ENCODE data around the gene CWF19L2. TPM values are rescaled to one million over a fixed set of nuclear protein-coding genes. Genes with fewer than 3 reads are reported as not detected.

CWF19L2 gene
- total RNA-seq, 1 experiment from 2014 or later = 18.4 TPM

DNA sequence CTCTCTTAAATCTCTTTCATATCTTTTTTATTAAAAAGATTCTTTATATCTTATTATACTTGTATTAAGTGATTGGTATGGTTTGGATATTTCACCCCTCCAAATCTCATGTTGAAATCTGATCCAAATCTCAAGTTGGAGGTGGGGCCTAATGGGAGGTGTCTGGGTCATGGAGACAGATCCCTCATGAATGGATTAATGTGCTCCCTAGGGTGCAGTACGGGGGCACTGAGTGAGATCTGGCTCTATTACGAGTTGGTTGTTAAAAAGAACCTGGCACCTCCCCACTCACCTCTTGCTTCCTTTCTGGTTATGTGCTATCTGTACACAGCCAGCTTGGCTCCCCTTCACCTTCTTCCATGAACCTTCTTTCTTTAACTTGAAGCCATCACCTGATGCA, 149.6 kb downstream of the CWF19L2 start:
- TF ChIP-seq, protein P1, sequence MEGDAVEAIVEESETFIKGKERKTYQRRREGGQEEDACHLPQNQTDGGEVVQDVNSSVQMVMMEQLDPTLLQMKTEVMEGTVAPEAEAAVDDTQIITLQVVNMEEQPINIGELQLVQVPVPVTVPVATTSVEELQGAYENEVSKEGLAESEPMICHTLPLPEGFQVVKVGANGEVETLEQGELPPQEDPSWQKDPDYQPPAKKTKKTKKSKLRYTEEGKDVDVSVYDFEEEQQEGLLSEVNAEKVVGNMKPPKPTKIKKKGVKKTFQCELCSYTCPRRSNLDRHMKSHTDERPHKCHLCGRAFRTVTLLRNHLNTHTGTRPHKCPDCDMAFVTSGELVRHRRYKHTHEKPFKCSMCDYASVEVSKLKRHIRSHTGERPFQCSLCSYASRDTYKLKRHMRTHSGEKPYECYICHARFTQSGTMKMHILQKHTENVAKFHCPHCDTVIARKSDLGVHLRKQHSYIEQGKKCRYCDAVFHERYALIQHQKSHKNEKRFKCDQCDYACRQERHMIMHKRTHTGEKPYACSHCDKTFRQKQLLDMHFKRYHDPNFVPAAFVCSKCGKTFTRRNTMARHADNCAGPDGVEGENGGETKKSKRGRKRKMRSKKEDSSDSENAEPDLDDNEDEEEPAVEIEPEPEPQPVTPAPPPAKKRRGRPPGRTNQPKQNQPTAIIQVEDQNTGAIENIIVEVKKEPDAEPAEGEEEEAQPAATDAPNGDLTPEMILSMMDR (conservative IDR thresholded peaks at IDR 0.05) = no peak
- WGBS (ENCODE audit: extremely low coverage, insufficient read length, low lambda C conversion rate) = no CpG with 5 or more reads among the region's 2 CpGs
- H4K20me1 ChIP-seq (ENCODE audit: control insufficient read depth, insufficient read depth, insufficient read length) = no peaks in the 10 kb centered on the region
- H2AFZ ChIP-seq (ENCODE audit: low read length) = no peak overlapping the region
- H3K79me2 ChIP-seq (ENCODE audit: insufficient read depth, low read length) = no peaks in the 10 kb centered on the region
- DNase-seq = no peak
- H4K8ac ChIP-seq (replicated peaks; ENCODE audit: insufficient read length, low read depth, low read length) = no peak overlapping the region
- no peak overlapping the region for H3K4me2 ChIP-seq (ENCODE audit: insufficient read depth, insufficient read length, low read length)
- H2BK15ac ChIP-seq (ENCODE audit: low read depth, low read length) = no peak overlapping the region
- H3K18ac ChIP-seq (ENCODE audit: insufficient read length, low read depth, low read length) = no peak overlapping the region
- no peaks in the 10 kb centered on the region for H3K9me3 ChIP-seq (ENCODE audit: control insufficient read depth, low read depth, low read length)
- H3T11ph ChIP-seq (ENCODE audit: low read length) = no peak overlapping the region
- H3K4me1 ChIP-seq (ENCODE audit: insufficient read depth, low read length) = no peaks in the 10 kb centered on the region
- H3K27ac ChIP-seq (ENCODE audit: insufficient read length, low read depth, low read length) = no peak overlapping the region
- H3K23ac ChIP-seq (ENCODE audit: insufficient read length, low read depth, low read length) = no peak overlapping the region
- H4K5ac ChIP-seq (ENCODE audit: insufficient read length, low read depth, low read length) = no peak overlapping the region
- no peak overlapping the region for H2BK120ac ChIP-seq (ENCODE audit: low read depth, low read length, poor library complexity, severe bottlenecking)
- no peak overlapping the region for H4K91ac ChIP-seq (ENCODE audit: insufficient read length, low read depth, low read length)
- no peak overlapping the region for H2BK12ac ChIP-seq (ENCODE audit: insufficient read length, low read depth, low read length)
- H3K79me1 ChIP-seq (ENCODE audit: insufficient read depth, low read depth, low read length, poor library complexity, severe bottlenecking) = no peaks in the 10 kb centered on the region
- H3K4ac ChIP-seq (ENCODE audit: low read depth, low read length) = no peak overlapping the region
- no peak overlapping the region for H2AK5ac ChIP-seq (ENCODE audit: insufficient read length, low read length)
- no peaks in the 10 kb centered on the region for H3K27me3 ChIP-seq (ENCODE audit: insufficient read depth, low read length)
- no peak overlapping the region for H3K4me3 Mint-ChIP-seq
- H3K9me3 Mint-ChIP-seq = peaks cover 0 to 3% of the 10 kb centered on the region in 2 experiments; a peak in 1 of 5 replicates
- no peak overlapping the region for H3K9ac ChIP-seq (ENCODE audit: extremely low read depth, insufficient read length, low read length)
- peaks cover 2 to 15% (median 7%) of the 10 kb centered on the region in 3 experiments; a peak in 5 of 7 replicates for H3K36me3 Mint-ChIP-seq (ENCODE audit: insufficient read depth in 1 of 3, low read depth in 3 of 3)
- H3K27ac Mint-ChIP-seq = no peak overlapping the region
- H3K56ac ChIP-seq (ENCODE audit: insufficient read length, low read depth, low read length) = no peak overlapping the region
- H3K27me3 Mint-ChIP-seq (ENCODE audit: low read depth) = no peaks in the 10 kb centered on the region
- H3K14ac ChIP-seq (ENCODE audit: insufficient read depth, low read length) = no peak overlapping the region
- H2BK5ac ChIP-seq (ENCODE audit: insufficient read length, low read length) = no peak overlapping the region
- no peaks in the 10 kb centered on the region for H3K23me2 ChIP-seq (ENCODE audit: insufficient read length, low read depth, low read length, poor library complexity, severe bottlenecking)
- no peaks in the 10 kb centered on the region for H3K4me1 Mint-ChIP-seq
- no peak overlapping the region for H2BK20ac ChIP-seq (ENCODE audit: low read depth, low read length, poor library complexity, severe bottlenecking)

All from H9 (cell line).